Measurements from ENCODE around the gene SCAANT1. TPM values are rescaled to one million over a fixed set of nuclear protein-coding genes. Genes with fewer than 3 reads are reported as not detected.

Gene SCAANT1
- total and polyA plus RNA-seq, 3 experiments from 2014 or later = not detected

GRCh38 chr3:63863150-63864007 is 48.8 kb downstream of the SCAANT1 start, which contains the start of the genes ATXN7 and THOC7:
Gene ATXN7 (plus strand): TSS chr3:63863867. CDS start chr3:63912599, 48,732 bp downstream.
Gene THOC7 (minus strand): TSS chr3:63863805. CDS start chr3:63863790, 15 bp downstream.
- POLR2A ChIA-PET = interaction anchor here (0.6 to 1.4 kb wide), 3 partner anchors 9 to 160 kb away, joined by 4 to 6 read pairs (median 4); partner anchors contain the start of genes PSMD6 and SCAANT1
- Mint-ChIP-seq H3K27me3 (peaks cover 0 to 5% of the 10 kb centered on the region in 2 donors), H3K9me3 (no peaks in the 10 kb centered on the region), H3K4me1 (peaks cover 59 to 81% (median 74%) of the 10 kb centered on the region in 3 donors), H3K4me3 (peak within 1 kb of the TSS; percentile 92 to 97 (median 95)), H3K36me3 (peaks cover 0 to 25% (median 2%) of the 10 kb centered on the region in 3 donors), H3K27ac (peak within 1 kb of the TSS; percentile 91 to 97 (median 96))
- peaks cover 22% of the 10 kb centered on the region for H3K4me1 ChIP-seq (ENCODE audit: insufficient read depth, low read length)
- H3K36me3 ChIP-seq (ENCODE audit: insufficient read depth, low read length) = no peaks in the 10 kb centered on the region
- CTCF ChIA-PET = interaction anchor here (1.0 to 2.6 kb wide), 3 partner anchors 12 to 160 kb away, joined by 3 to 7 read pairs (median 3); no protein-coding TSS in a partner anchor
- H3K4me3 ChIP-seq (ENCODE audit: low read length) = peak within 1 kb of the TSS; percentile 66
- no peaks in the 10 kb centered on the region for H3K27me3 ChIP-seq (ENCODE audit: insufficient read depth, low read length, poor library complexity, severe bottlenecking)
- DNase-seq = peak; percentile 56 to 80 (median 74)
- H3K27ac ChIP-seq (ENCODE audit: low read depth, low read length) = peak within 1 kb of the TSS; percentile 75
- no peaks in the 10 kb centered on the region for H3K9me3 ChIP-seq (ENCODE audit: low read length)

- Mint-ChIP-seq H3K27me3 (peaks cover 0 to 5% of the 10 kb centered on the region in 2 donors), H3K27ac (peak overlapping the region; percentile 55 to 97 (median 88)), H3K9me3 (no peaks in the 10 kb centered on the region), H3K36me3 (peaks cover 0 to 21% (median 2%) of the 10 kb centered on the region in 3 donors), H3K4me3 (peak overlapping the region; percentile 63 to 96 (median 83)), H3K4me1 (peaks cover 61 to 81% (median 73%) of the 10 kb centered on the region in 3 donors)
- Histone ChIP-seq H3K27me3 (ENCODE audit: insufficient read depth, low read length, poor library complexity, severe bottlenecking) (no peaks in the 10 kb centered on the region), H3K4me1 (ENCODE audit: insufficient read depth, low read length) (peaks cover 22% of the 10 kb centered on the region), H3K4me3 (ENCODE audit: low read length) (peak overlapping the region; percentile 62), H3K27ac (ENCODE audit: low read depth, low read length) (peak overlapping the region; percentile 64), H3K9me3 (ENCODE audit: low read length) (no peaks in the 10 kb centered on the region), H3K36me3 (ENCODE audit: insufficient read depth, low read length) (no peaks in the 10 kb centered on the region)
- CTCF ChIA-PET = interaction anchor here (1.2 to 2.6 kb wide), 2 partner anchors 49 to 161 kb away, joined by 3 to 7 read pairs; no protein-coding TSS in a partner anchor
- POLR2A ChIA-PET = no interaction called here
- DNase-seq = peak in 1 of 5 donors; percentile 8
These were observed 49.4 kb downstream of the SCAANT1 start for GRCh38 chr3:63862804-63863149.

Other genes starting within 250 kb of the SCAANT1 start
- not detected for gene C3orf49, start 93.1 kb downstream of the SCAANT1 start, total RNA-seq
- gene C3orf49, start 93.1 kb downstream of the SCAANT1 start, polyA plus RNA-seq = not detected
- 10 to 100 TPM; 85.5 to 93.2 TPM for gene THOC7, start 48.6 kb downstream of the SCAANT1 start, total RNA-seq
- gene THOC7, start 48.6 kb downstream of the SCAANT1 start, polyA plus RNA-seq = 96.2 TPM
- gene ATXN7, start 48.5 kb downstream of the SCAANT1 start, total RNA-seq = 10 to 100 TPM; 33.9 to 34.6 TPM
- 14.1 TPM for gene ATXN7, start 48.5 kb downstream of the SCAANT1 start, polyA plus RNA-seq
- gene PSMD6, start 111.1 kb upstream of the SCAANT1 start, total RNA-seq = 100 to 1,000 TPM; 134 to 136 TPM
- gene PSMD6, start 111.1 kb upstream of the SCAANT1 start, polyA plus RNA-seq = 117 TPM